Endothelial cell of umbilical vein (primary cell): ENCODE measurements around the gene SH3PXD2B. TPM values are rescaled to one million over a fixed set of nuclear protein-coding genes. Genes with fewer than 3 reads are reported as not detected.

ENCODE experiments used
- BruUV-seq: library from RNA; stranded (reverse); fragments of 400-500 nt; replicated peaks from 2 replicates; lab custom pipeline; 2021; lab: Mats Ljungman, UMichigan
- CTCF ChIA-PET: fragments of 300-600, 350-600 bp; sonication (Branson Sonifier 250); formaldehyde crosslinking; loops from one replicate; lab custom pipeline; 2021; ENCODE audit warnings: antibody characterized with exemption, inconsistent platforms; lab: Charles Lee
- POLR2A ChIA-PET: fragments of 300-600, 350-600 bp; sonication (Branson Sonifier 250); formaldehyde crosslinking; loops from one replicate; lab custom pipeline; 2021; ENCODE audit warnings: antibody characterized with exemption, inconsistent platforms; lab: Charles Lee
- DNase-seq: peaks from one replicate; pipeline ENCODE4 v3.0.0-alpha.2; 2011; ENCODE audit warnings: low read depth, low spot score
- FAIRE-seq: peaks from 2 replicates; lab custom pipeline; 2011; peaks lifted over from hg19 to GRCh38; lab: Jason Lieb, UNC
- H2AFZ ChIP-seq: 2 replicates; pipeline ENCODE4 v1.6.0; 2012; ENCODE audit warnings: low read depth, low read length, control low read depth, inconsistent platforms
- H3K27ac ChIP-seq: 2 replicates; pipeline ENCODE4 v1.5.1; 2011; ENCODE audit warnings: low read depth, mild to moderate bottlenecking, control low read depth, low read length, moderate library complexity; ENCODE audit not compliant: insufficient read depth
- H3K27me3 ChIP-seq, 2 experiments: 2 replicates each; pipeline versions ENCODE4 v1.6.0 to v1.6.1; 2011; ENCODE audit warnings: low read length in 2 of 2, mixed read lengths in 1 of 2; ENCODE audit not compliant: control insufficient read depth in 2 of 2, insufficient read depth in 2 of 2
- H3K36me3 ChIP-seq, 2 experiments: 2 replicates in 1 of 2; 3 replicates in 1 of 2; pipeline ENCODE4 v1.5.1; 2011; ENCODE audit warnings: low read length in 2 of 2, mild to moderate bottlenecking in 1 of 2, moderate library complexity in 1 of 2; ENCODE audit not compliant: control insufficient read depth in 2 of 2, insufficient read depth in 2 of 2; ENCODE audit errors: extremely low read depth in 1 of 2
- H3K4me1 ChIP-seq: 3 replicates; pipeline ENCODE4 v1.5.1; 2011; ENCODE audit warnings: mild to moderate bottlenecking, low read length; ENCODE audit not compliant: control insufficient read depth, insufficient read depth; ENCODE audit errors: extremely low read depth
- H3K4me2 ChIP-seq: 2 replicates; pipeline ENCODE4 v1.6.1; 2011; ENCODE audit warnings: low read length, control low read depth, mixed read lengths; ENCODE audit not compliant: insufficient read depth
- H3K4me3 ChIP-seq, 3 experiments: fragments of 200-600 bp in 1 of 3; sonication (generic), shearing (Covaris generic) in 1 of 3; replicated peaks in 1 of 3; 2 replicates each; pipeline ENCODE4 v1.5.1; 2011 to 2016; ENCODE audit warnings: control low read depth in 3 of 3, low read length in 3 of 3, mild to moderate bottlenecking in 2 of 3, inconsistent platforms in 1 of 3, low read depth in 1 of 3, moderate library complexity in 1 of 3; ENCODE audit not compliant: insufficient read depth in 1 of 3
- H3K79me2 ChIP-seq: 2 replicates; pipeline ENCODE4 v1.6.0; 2012; ENCODE audit warnings: low read length, inconsistent platforms; ENCODE audit not compliant: control insufficient read depth, insufficient read depth
- H3K9ac ChIP-seq: replicated peaks from 2 replicates; pipeline ENCODE3; 2011; ENCODE audit warnings: low read length, control low read depth; ENCODE audit not compliant: insufficient read depth; ENCODE audit errors: extremely low read depth
- H3K9me1 ChIP-seq: replicated peaks from 3 replicates; pipeline ENCODE4 v1.6.0; 2011; ENCODE audit warnings: mild to moderate bottlenecking, low read length; ENCODE audit not compliant: control insufficient read depth, insufficient read depth; ENCODE audit errors: extremely low read depth
- H3K9me3 ChIP-seq: replicated peaks from 2 replicates; pipeline ENCODE4 v1.5.1; 2012; ENCODE audit warnings: low read length, inconsistent platforms; ENCODE audit not compliant: control insufficient read depth, insufficient read depth
- H4K20me1 ChIP-seq: replicated peaks from 2 replicates; pipeline ENCODE3; 2011; ENCODE audit warnings: mild to moderate bottlenecking, low read length; ENCODE audit not compliant: control insufficient read depth, insufficient read depth; ENCODE audit errors: extremely low read depth
- FOS ChIP-seq: IDR thresholded peaks from 2 replicates; pipeline ENCODE4 v1.6.1; 2011; ENCODE audit warnings: mild to moderate bottlenecking, low read length, moderate library complexity, borderline replicate concordance; ENCODE audit not compliant: insufficient read depth
- GATA2 ChIP-seq: IDR thresholded peaks from 2 replicates; pipeline ENCODE4 v1.7.0; 2011; ENCODE audit warnings: low read depth, mild to moderate bottlenecking, moderate library complexity, mixed read lengths, low read length; ENCODE audit not compliant: insufficient read length, insufficient read depth
- MYC ChIP-seq: IDR thresholded peaks from one replicate; pipeline ENCODE4 v1.6.1; 2011; ENCODE audit warnings: mild to moderate bottlenecking, low read depth, low read length
- dilution Hi-C: fragments of 300-500 bp; cut with MboI; formaldehyde crosslinking; loops from one replicate; pipeline ENCODE4 v1.15.0; 2019; ENCODE audit warnings: low sequenced_read_pairs; ENCODE audit not compliant: extremely low pct_ligation_motif_present
- intact Hi-C: fragments of 100-400 bp; cut with micrococcal nuclease; formaldehyde crosslinking; loops from one replicate; pipeline ENCODE4 v1.10.0; 2022
- polyA plus RNA-seq, 4 experiments: library from polyadenylated mRNA; depleted of rRNA in 3 of 4; stranded (reverse) in 3 of 4; unstranded in 1 of 4; fragments of >200 nt; gene quantifications; 2 replicates each; pipeline versions ENCODE4 v1.2.1 to v1.2.3, GENCODE V29; 2011 to 2012; ENCODE audit warnings: missing spikeins in 1 of 4
- total RNA-seq: library from RNA; stranded (reverse); gene quantifications from 2 replicates; pipeline ENCODE4 v1.2.3, GENCODE V29; 2021
- TF ChIP-seq, protein P1 (sequence below), 2 donors: IDR thresholded peaks; 1 replicate in 1 of 2; 2 replicates in 1 of 2; pipeline ENCODE4 v1.5.1; 2011; ENCODE audit warnings: low read length in 2 of 2, mild to moderate bottlenecking in 2 of 2, moderate library complexity in 2 of 2, control low read depth in 1 of 2, inconsistent platforms in 1 of 2, low read depth in 1 of 2; ENCODE audit not compliant: insufficient read depth in 1 of 2; ENCODE audit errors: extremely low read depth in 1 of 2
- TF ChIP-seq, protein P2 (sequence below): IDR thresholded peaks from 2 replicates; pipeline ENCODE4 v1.6.1; 2011; ENCODE audit not compliant: insufficient read depth, insufficient read length

The SH3PXD2B gene
- total and polyA plus RNA-seq, 2 donors (not counting 3 experiments of a cell fraction or from before 2014, with no cell fraction given), result 23.5 to 66.3 TPM

DNA sequence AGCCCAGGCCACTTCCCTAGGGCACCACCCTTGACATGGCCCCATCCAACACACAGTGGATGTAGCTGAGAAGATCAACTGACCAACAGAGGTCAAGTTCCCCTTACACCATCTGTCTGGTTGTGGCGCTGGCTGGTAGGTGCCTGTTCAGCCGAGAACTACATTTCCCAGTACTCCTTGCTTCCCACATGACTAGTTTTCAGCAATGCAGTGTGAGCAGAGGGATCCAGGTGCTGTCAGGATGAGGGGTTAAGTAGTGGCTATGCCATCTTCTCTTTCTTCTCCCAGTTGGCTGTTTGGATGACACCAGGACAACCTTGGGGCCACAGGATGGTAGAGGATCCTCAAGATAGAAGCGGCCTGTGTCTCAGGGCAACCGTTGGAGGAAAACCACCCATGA lies 48.6 kb upstream of the SH3PXD2B start:
- no TSS peak for BruUV-seq
- H3K4me2 ChIP-seq, result no peak overlapping the region
- no peak overlapping the region for H3K4me3 ChIP-seq
- no peaks in the 10 kb centered on the region for H3K9me3 ChIP-seq
- ChIA-PET POLR2A (no interaction called here), CTCF (no interaction called here)
- no peaks in the 10 kb centered on the region for H3K27me3 ChIP-seq
- DNase-seq, result no peak
- no peaks in the 10 kb centered on the region for H3K36me3 ChIP-seq
- no peaks in the 10 kb centered on the region for H3K79me2 ChIP-seq
- intact Hi-C loops (no loop called here), dilution Hi-C loops (no loop called here)
- no peak overlapping the region for H3K9ac ChIP-seq
- no peak for TF ChIP-seq GATA2
- TF ChIP-seq MYC, result no peak
- TF ChIP-seq FOS, result no peak
- TF ChIP-seq, protein P1, sequence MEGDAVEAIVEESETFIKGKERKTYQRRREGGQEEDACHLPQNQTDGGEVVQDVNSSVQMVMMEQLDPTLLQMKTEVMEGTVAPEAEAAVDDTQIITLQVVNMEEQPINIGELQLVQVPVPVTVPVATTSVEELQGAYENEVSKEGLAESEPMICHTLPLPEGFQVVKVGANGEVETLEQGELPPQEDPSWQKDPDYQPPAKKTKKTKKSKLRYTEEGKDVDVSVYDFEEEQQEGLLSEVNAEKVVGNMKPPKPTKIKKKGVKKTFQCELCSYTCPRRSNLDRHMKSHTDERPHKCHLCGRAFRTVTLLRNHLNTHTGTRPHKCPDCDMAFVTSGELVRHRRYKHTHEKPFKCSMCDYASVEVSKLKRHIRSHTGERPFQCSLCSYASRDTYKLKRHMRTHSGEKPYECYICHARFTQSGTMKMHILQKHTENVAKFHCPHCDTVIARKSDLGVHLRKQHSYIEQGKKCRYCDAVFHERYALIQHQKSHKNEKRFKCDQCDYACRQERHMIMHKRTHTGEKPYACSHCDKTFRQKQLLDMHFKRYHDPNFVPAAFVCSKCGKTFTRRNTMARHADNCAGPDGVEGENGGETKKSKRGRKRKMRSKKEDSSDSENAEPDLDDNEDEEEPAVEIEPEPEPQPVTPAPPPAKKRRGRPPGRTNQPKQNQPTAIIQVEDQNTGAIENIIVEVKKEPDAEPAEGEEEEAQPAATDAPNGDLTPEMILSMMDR (IDR thresholded peaks at IDR 0.05; ENCODE audit: extremely low read depth in 1 of 2, insufficient read depth in 1 of 2, low read depth in 1 of 2, low read length in 2 of 2), result no peak
- FAIRE-seq, result no peak
- no peaks in the 10 kb centered on the region for H3K4me1 ChIP-seq
- H4K20me1 ChIP-seq, result no peaks in the 10 kb centered on the region
- no peak overlapping the region for H2AFZ ChIP-seq
- H3K27ac ChIP-seq, result no peak overlapping the region
- H3K9me1 ChIP-seq, result no peaks in the 10 kb centered on the region

DNA sequence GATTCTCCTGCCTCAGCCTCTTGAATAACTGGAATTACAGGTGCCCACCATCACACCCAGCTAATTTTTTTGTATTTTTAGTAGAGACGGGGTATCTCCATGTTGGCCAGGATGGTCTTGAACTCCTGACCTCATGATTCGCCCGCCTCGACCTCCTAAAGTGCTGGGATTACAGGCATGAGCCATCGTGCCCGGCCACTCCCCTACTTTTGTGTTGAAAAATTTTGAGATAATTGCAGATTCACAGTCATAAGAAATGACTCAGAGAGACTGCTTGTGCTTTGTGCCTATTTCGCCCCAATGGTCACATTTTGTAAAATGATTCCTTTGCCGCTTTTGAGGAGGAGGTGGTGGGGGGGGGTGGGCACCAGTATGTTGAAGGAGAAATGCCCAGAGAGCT lies 48.1 kb upstream of the SH3PXD2B start:
- BruUV-seq, result no TSS peak
- H3K27ac ChIP-seq, result no peak overlapping the region
- H3K4me3 ChIP-seq, result no peak overlapping the region
- intact Hi-C loops, result no loop called here
- H3K27me3 ChIP-seq, result peaks cover 0 to under 1% of the 10 kb centered on the region in 2 experiments
- H3K9me3 ChIP-seq, result no peaks in the 10 kb centered on the region
- DNase-seq (no peak), FAIRE-seq (no peak)
- TF ChIP-seq, protein P2, sequence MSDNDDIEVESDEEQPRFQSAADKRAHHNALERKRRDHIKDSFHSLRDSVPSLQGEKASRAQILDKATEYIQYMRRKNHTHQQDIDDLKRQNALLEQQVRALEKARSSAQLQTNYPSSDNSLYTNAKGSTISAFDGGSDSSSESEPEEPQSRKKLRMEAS, result no peak
- ChIA-PET POLR2A (no interaction called here), CTCF (no interaction called here)
- H3K9me1 ChIP-seq, result no peaks in the 10 kb centered on the region
- H3K79me2 ChIP-seq, result no peaks in the 10 kb centered on the region
- no peak overlapping the region for H3K4me2 ChIP-seq
- dilution Hi-C loops, result no loop called here
- no peak overlapping the region for H2AFZ ChIP-seq
- no peaks in the 10 kb centered on the region for H3K36me3 ChIP-seq
- H3K4me1 ChIP-seq, result no peaks in the 10 kb centered on the region
- no peaks in the 10 kb centered on the region for H4K20me1 ChIP-seq
- H3K9ac ChIP-seq, result no peak overlapping the region
